Neural cell (in vitro differentiated cells): ENCODE data around the gene RNF212. TPM values are rescaled to one million over a fixed set of nuclear protein-coding genes. Genes with fewer than 3 reads are reported as not detected.

Experiments
- H2AFZ ChIP-seq: fragments of 200-600, 300-800 bp; sonication (generic), shearing (Covaris generic); 2 replicates; pipeline ENCODE4 v1.6.0; 2014; ENCODE audit warnings: low read depth, mild to moderate bottlenecking, antibody characterized with exemption, low read length, moderate library complexity
- H3F3A ChIP-seq: fragments of 200-600 bp; shearing (Covaris generic); 2 replicates; pipeline ENCODE4 v1.6.1; 2016; ENCODE audit warnings: mild to moderate bottlenecking, moderate library complexity, mixed read lengths, antibody characterized with exemption, low read length; ENCODE audit not compliant: insufficient read depth, poor library complexity, severe bottlenecking
- H3K27ac ChIP-seq: fragments of 200-600, 300-800 bp; sonication (generic), shearing (Covaris generic); 2 replicates; pipeline ENCODE4 v1.5.1; 2014; ENCODE audit warnings: mild to moderate bottlenecking, low read length, moderate library complexity
- H3K27me3 ChIP-seq: fragments of 300-800, 200-600 bp; sonication (generic), shearing (Covaris generic); 2 replicates; pipeline ENCODE4 v1.6.0; 2014; ENCODE audit warnings: mild to moderate bottlenecking, low read depth, low read length, moderate library complexity; ENCODE audit not compliant: insufficient read depth
- H3K36me3 ChIP-seq: fragments of 300-800, 200-600 bp; sonication (generic), shearing (Covaris generic); 2 replicates; pipeline ENCODE4 v1.5.1; 2014; ENCODE audit warnings: mild to moderate bottlenecking, antibody characterized with exemption, low read length, moderate library complexity; ENCODE audit not compliant: insufficient read depth
- H3K4me2 ChIP-seq: fragments of 300-800, 200-600 bp; sonication (generic), shearing (Covaris generic); 2 replicates; pipeline ENCODE4 v1.6.0; 2014; ENCODE audit warnings: mild to moderate bottlenecking, low read length
- H3K4me3 ChIP-seq: fragments of 300-800, 200-600 bp; sonication (generic), shearing (Covaris generic); 2 replicates; pipeline ENCODE4 v1.5.1; 2014; ENCODE audit warnings: mild to moderate bottlenecking, low read length, moderate library complexity
- H3K79me2 ChIP-seq: fragments of 200-600 bp; shearing (Covaris generic); replicated peaks from 2 replicates; pipeline ENCODE4 v1.6.0; 2014; ENCODE audit warnings: mild to moderate bottlenecking, low read length, moderate library complexity; ENCODE audit not compliant: insufficient read depth
- H3K9ac ChIP-seq: fragments of 300-800, 200-600 bp; sonication (generic), shearing (Covaris generic); 2 replicates; pipeline ENCODE4 v1.6.1; 2016; ENCODE audit warnings: mild to moderate bottlenecking, low read length, mixed read lengths
- H3K9me2 ChIP-seq: fragments of 200-600 bp; shearing (Covaris generic); 2 replicates; pipeline ENCODE4 v1.6.1; 2016; ENCODE audit warnings: mild to moderate bottlenecking, low read length, mixed read lengths; ENCODE audit not compliant: insufficient read depth
- H3K9me3 ChIP-seq: fragments of 200-600, 300-800 bp; sonication (generic), shearing (Covaris generic); 2 replicates; pipeline ENCODE4 v1.6.1; 2016; ENCODE audit warnings: mild to moderate bottlenecking, mixed run types, low read length, moderate library complexity, mixed read lengths
- H4K20me1 ChIP-seq: fragments of 200-600 bp; shearing (Covaris generic); 2 replicates; pipeline ENCODE4 v1.6.1; 2016; ENCODE audit warnings: mild to moderate bottlenecking, mixed run types; ENCODE audit not compliant: insufficient read depth
- EP300 ChIP-seq: fragments of 450-650 bp; conservative IDR thresholded peaks from 2 replicates; pipeline ENCODE4 v1.6.1; 2014; ENCODE audit warnings: antibody characterized with exemption, mild to moderate bottlenecking, moderate library complexity; ENCODE audit not compliant: poor library complexity, severe bottlenecking
- EZH2 ChIP-seq: fragments of 200-600, 300-800 bp; shearing (Covaris generic), sonication (generic); IDR thresholded peaks from 2 replicates; pipeline ENCODE4 v1.6.1; 2014; ENCODE audit warnings: antibody characterized with exemption, low read length, borderline replicate concordance, mild to moderate bottlenecking; ENCODE audit not compliant: insufficient read depth, poor library complexity, severe bottlenecking
- MXI1 ChIP-seq: fragments of 450-650 bp; conservative IDR thresholded peaks from 2 replicates; pipeline ENCODE4 v1.6.1; 2014; ENCODE audit warnings: antibody characterized with exemption, mild to moderate bottlenecking; ENCODE audit not compliant: poor library complexity, severe bottlenecking
- POLR2AphosphoS5 ChIP-seq: IDR thresholded peaks from 2 replicates; pipeline ENCODE4 v1.6.1; 2012
- RAD21 ChIP-seq: fragments of 450-650 bp; conservative IDR thresholded peaks from 2 replicates; pipeline ENCODE4 v1.6.1; 2014; ENCODE audit warnings: antibody characterized with exemption, mild to moderate bottlenecking, moderate library complexity
- SMC3 ChIP-seq: fragments of 450-650 bp; conservative IDR thresholded peaks from 2 replicates; pipeline ENCODE4 v1.6.1; 2014; ENCODE audit warnings: antibody characterized with exemption, mild to moderate bottlenecking, moderate library complexity; ENCODE audit not compliant: poor library complexity
- TAF1 ChIP-seq: IDR thresholded peaks from 2 replicates; pipeline ENCODE4 v1.6.1; 2012; ENCODE audit warnings: low read depth
- polyA plus RNA-seq: library from polyadenylated mRNA; depleted of rRNA; stranded (reverse); fragments of >200 nt; gene quantifications from 2 replicates; pipeline ENCODE4 v1.2.3, GENCODE V29; 2014
- TF ChIP-seq, protein P1 (sequence below): IDR thresholded peaks from 2 replicates; pipeline ENCODE4 v1.6.1; 2012; ENCODE audit warnings: borderline replicate concordance
- TF ChIP-seq, protein P2 (sequence below): fragments of 450-650 bp; IDR thresholded peaks from 2 replicates; pipeline ENCODE4 v1.5.1; 2014; ENCODE audit warnings: antibody characterized with exemption, mild to moderate bottlenecking, moderate library complexity; ENCODE audit not compliant: poor library complexity, severe bottlenecking

Gene RNF212
- polyA plus RNA-seq, 1 donor from 2014 or later = 1.5 TPM

DNA sequence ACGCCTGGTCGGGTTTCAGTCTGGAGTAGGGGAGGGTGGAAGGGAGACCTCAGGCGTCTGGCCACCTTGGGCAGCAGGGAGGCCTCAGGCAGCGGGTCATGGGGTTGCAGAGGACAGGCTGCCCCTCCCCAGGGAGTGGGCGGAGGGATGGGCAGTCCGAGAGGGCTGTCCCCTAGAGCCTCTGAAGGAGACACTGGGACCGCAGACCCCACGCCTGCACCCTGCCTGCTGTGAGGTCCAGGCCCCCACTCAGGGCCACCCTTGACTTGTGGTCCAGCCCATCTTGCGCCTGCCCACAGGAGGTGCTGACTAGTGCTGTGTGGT is 85.5 kb downstream of the RNF212 start:
- Histone ChIP-seq H3F3A (no peaks in the 10 kb centered on the region), H4K20me1 (no peaks in the 10 kb centered on the region), H3K36me3 (no peaks in the 10 kb centered on the region), H3K4me2 (no peak overlapping the region), H3K9me3 (no peaks in the 10 kb centered on the region), H3K27me3 (no peaks in the 10 kb centered on the region), H3K9ac (no peak overlapping the region), H3K9me2 (no peaks in the 10 kb centered on the region), H2AFZ (no peak overlapping the region), H3K4me3 (no peak overlapping the region), H3K27ac (no peak overlapping the region), H3K79me2 (no peaks in the 10 kb centered on the region)
- TF ChIP-seq, protein P1, sequence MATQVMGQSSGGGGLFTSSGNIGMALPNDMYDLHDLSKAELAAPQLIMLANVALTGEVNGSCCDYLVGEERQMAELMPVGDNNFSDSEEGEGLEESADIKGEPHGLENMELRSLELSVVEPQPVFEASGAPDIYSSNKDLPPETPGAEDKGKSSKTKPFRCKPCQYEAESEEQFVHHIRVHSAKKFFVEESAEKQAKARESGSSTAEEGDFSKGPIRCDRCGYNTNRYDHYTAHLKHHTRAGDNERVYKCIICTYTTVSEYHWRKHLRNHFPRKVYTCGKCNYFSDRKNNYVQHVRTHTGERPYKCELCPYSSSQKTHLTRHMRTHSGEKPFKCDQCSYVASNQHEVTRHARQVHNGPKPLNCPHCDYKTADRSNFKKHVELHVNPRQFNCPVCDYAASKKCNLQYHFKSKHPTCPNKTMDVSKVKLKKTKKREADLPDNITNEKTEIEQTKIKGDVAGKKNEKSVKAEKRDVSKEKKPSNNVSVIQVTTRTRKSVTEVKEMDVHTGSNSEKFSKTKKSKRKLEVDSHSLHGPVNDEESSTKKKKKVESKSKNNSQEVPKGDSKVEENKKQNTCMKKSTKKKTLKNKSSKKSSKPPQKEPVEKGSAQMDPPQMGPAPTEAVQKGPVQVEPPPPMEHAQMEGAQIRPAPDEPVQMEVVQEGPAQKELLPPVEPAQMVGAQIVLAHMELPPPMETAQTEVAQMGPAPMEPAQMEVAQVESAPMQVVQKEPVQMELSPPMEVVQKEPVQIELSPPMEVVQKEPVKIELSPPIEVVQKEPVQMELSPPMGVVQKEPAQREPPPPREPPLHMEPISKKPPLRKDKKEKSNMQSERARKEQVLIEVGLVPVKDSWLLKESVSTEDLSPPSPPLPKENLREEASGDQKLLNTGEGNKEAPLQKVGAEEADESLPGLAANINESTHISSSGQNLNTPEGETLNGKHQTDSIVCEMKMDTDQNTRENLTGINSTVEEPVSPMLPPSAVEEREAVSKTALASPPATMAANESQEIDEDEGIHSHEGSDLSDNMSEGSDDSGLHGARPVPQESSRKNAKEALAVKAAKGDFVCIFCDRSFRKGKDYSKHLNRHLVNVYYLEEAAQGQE = no peak
- no peak for TF ChIP-seq EP300
- TF ChIP-seq EZH2 = no peak
- no peak for TF ChIP-seq POLR2AphosphoS5
- TF ChIP-seq, protein P2, sequence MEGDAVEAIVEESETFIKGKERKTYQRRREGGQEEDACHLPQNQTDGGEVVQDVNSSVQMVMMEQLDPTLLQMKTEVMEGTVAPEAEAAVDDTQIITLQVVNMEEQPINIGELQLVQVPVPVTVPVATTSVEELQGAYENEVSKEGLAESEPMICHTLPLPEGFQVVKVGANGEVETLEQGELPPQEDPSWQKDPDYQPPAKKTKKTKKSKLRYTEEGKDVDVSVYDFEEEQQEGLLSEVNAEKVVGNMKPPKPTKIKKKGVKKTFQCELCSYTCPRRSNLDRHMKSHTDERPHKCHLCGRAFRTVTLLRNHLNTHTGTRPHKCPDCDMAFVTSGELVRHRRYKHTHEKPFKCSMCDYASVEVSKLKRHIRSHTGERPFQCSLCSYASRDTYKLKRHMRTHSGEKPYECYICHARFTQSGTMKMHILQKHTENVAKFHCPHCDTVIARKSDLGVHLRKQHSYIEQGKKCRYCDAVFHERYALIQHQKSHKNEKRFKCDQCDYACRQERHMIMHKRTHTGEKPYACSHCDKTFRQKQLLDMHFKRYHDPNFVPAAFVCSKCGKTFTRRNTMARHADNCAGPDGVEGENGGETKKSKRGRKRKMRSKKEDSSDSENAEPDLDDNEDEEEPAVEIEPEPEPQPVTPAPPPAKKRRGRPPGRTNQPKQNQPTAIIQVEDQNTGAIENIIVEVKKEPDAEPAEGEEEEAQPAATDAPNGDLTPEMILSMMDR = no peak
- TF ChIP-seq RAD21 = no peak
- no peak for TF ChIP-seq MXI1

GRCh38 chr4:1027219-1027914 is 86.0 kb downstream of the RNF212 start:
- no peaks in the 10 kb centered on the region for H3K9me2 ChIP-seq
- H3K9me3 ChIP-seq = no peaks in the 10 kb centered on the region
- H3K9ac ChIP-seq = no peak overlapping the region
- H2AFZ ChIP-seq = no peak overlapping the region
- no peaks in the 10 kb centered on the region for H3K79me2 ChIP-seq
- H3K36me3 ChIP-seq = no peaks in the 10 kb centered on the region
- no peak overlapping the region for H3K4me2 ChIP-seq
- H3K27ac ChIP-seq = no peak overlapping the region
- no peaks in the 10 kb centered on the region for H4K20me1 ChIP-seq
- TF ChIP-seq SMC3 = no peak
- no peak for TF ChIP-seq TAF1
- no peak for TF ChIP-seq MXI1
- TF ChIP-seq, protein P2 = no peak
- TF ChIP-seq EP300 = no peak
- no peak for TF ChIP-seq POLR2AphosphoS5
- TF ChIP-seq, protein P1 = no peak
- no peak for TF ChIP-seq RAD21
- TF ChIP-seq EZH2 = no peak
- no peaks in the 10 kb centered on the region for H3F3A ChIP-seq
- no peak overlapping the region for H3K4me3 ChIP-seq
- H3K27me3 ChIP-seq = no peaks in the 10 kb centered on the region
